ENCODE measurements around the gene FARP2.

DNA sequence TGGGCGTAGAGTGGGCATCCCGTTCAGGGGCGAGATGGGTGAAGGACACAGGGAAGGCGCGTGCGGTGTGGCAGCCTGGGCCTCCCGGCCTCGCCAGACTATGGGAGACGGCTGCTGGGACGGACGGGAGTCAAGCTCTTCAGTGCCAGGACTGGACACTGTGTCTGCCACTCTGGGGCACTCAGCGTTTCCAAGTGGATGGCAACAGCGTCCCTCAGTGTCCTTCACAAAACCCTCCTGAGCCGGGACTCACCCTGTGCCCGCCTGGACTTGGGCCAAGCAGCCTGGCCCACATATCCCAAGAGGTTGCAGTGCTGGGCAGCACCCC is 186.2 kb downstream of the FARP2 start:
- TF ChIP-seq CTCF (IDR thresholded peaks at IDR 0.05 in 2 of 3, conservative IDR thresholded peaks at IDR 0.05 in 1 of 3; ENCODE audit: control insufficient read depth in 2 of 3, extremely low read depth in 1 of 3, insufficient read depth in 1 of 3, low read depth in 3 of 3, low read length in 3 of 3): no peak
- TF ChIP-seq REST (IDR thresholded peaks at IDR 0.05; ENCODE audit: low read depth, low read length): no peak
- no peak for TF ChIP-seq YY1 (IDR thresholded peaks at IDR 0.05; ENCODE audit: low read depth, low read length)
- no peak for TF ChIP-seq DPF2 (IDR thresholded peaks at IDR 0.05)
- no peak for TF ChIP-seq POLR2AphosphoS5 (IDR thresholded peaks at IDR 0.05; ENCODE audit: low read length)
- no peak for TF ChIP-seq ZSCAN29 (IDR thresholded peaks at IDR 0.05)
- no peak for TF ChIP-seq CHD2 (IDR thresholded peaks at IDR 0.05; ENCODE audit: borderline replicate concordance, low read depth, low read length)
- TF ChIP-seq BACH1 (IDR thresholded peaks at IDR 0.05; ENCODE audit: borderline replicate concordance): no peak
- TF ChIP-seq TAF1 (IDR thresholded peaks at IDR 0.05; ENCODE audit: borderline replicate concordance, low read depth, low read length): no peak
- no peak for TF ChIP-seq CREM (IDR thresholded peaks at IDR 0.05; ENCODE audit: low read depth)
- no peak for TF ChIP-seq RFX5 (IDR thresholded peaks at IDR 0.05; ENCODE audit: low read depth, low read length)
- TF ChIP-seq GABPA (IDR thresholded peaks at IDR 0.05; ENCODE audit: low read depth): no peak
- TF ChIP-seq FOXK2 (IDR thresholded peaks at IDR 0.05): no peak
- no peak for TF ChIP-seq CEBPB (IDR thresholded peaks at IDR 0.05; ENCODE audit: borderline replicate concordance in 1 of 2, low read depth in 2 of 2, low read length in 2 of 2)

Data from GM12878 (cell line).